HCT116 (cell line): ENCODE data around the gene PSMB9. TPM values are rescaled to one million over a fixed set of nuclear protein-coding genes. Genes with fewer than 3 reads are reported as not detected.

Experiments used
- ATAC-seq: fragments of 200-7000 bp; cut with Tn5 transposase; 2 replicates; pipeline ENCODE4 v1.9.1; 2020; ENCODE audit warnings: mild to moderate bottlenecking, moderate library complexity
- BruUV-seq: library from RNA; stranded (reverse); fragments of 400-500 nt; replicated peaks from 2 replicates; lab custom pipeline; 2021; lab: Mats Ljungman, UMichigan
- CTCF ChIA-PET: fragments of 300-600 bp; sonication (Branson Sonifier 250); formaldehyde crosslinking; loops from one replicate; lab custom pipeline; 2021; ENCODE audit warnings: antibody characterized with exemption; lab: Charles Lee
- POLR2A ChIA-PET: fragments of 300-600, 350-600 bp; sonication (Branson Sonifier 250); formaldehyde crosslinking; loops from one replicate; lab custom pipeline; 2021; ENCODE audit warnings: antibody characterized with exemption; lab: Charles Lee
- RAD21 ChIA-PET, 2 experiments: fragments of 300-600 bp; sonication (Branson Sonifier 250); formaldehyde crosslinking; loops; one replicate each; lab custom pipeline; 2023; ENCODE audit warnings: low total read pairs in 2 of 2; ENCODE audit not compliant: uncharacterized antibody in 2 of 2, unreplicated experiment in 2 of 2, low non-redundant PET in 1 of 2; lab: Charles Lee
- DNase-seq: peaks from one replicate; pipeline ENCODE4 v3.0.0-alpha.2; 2010; ENCODE audit warnings: low read depth, low spot score
- H2AFZ ChIP-seq: fragments of 200-600 bp; shearing (Covaris generic), sonication (generic); 2 replicates; pipeline ENCODE4 v1.6.1; 2017; ENCODE audit warnings: low read depth, mixed run types, mixed read lengths, antibody characterized with exemption, low read length; ENCODE audit not compliant: poor library complexity, severe bottlenecking
- H3K27ac ChIP-seq: 2 replicates; pipeline ENCODE4 v1.5.1; 2012; ENCODE audit warnings: low read depth, low read length
- H3K27me3 ChIP-seq: fragments of 200-600 bp; sonication (generic); 2 replicates; pipeline ENCODE4 v1.6.1; 2016; ENCODE audit warnings: mixed run types, low read length, mixed read lengths; ENCODE audit not compliant: insufficient read depth
- H3K36me3 ChIP-seq, 2 experiments: fragments of 200-500 bp in 1 of 2; fragments of 200-600 bp in 1 of 2; sonication (Bioruptor generic) in 1 of 2; sonication (generic) in 1 of 2; 2 replicates each; pipeline versions ENCODE4 v1.5.1 to v1.6.1; 2014 to 2016; ENCODE audit warnings: low read length in 2 of 2, inconsistent platforms in 1 of 2, mixed read lengths in 1 of 2, mixed run types in 1 of 2; ENCODE audit not compliant: insufficient read depth in 2 of 2, control insufficient read depth in 1 of 2
- H3K4me1 ChIP-seq, 2 experiments: fragments of 200-600 bp in 1 of 2; sonication (generic) in 1 of 2; 2 replicates each; pipeline versions ENCODE4 v1.5.1 to v1.6.1; 2012 to 2017; ENCODE audit warnings: low read length in 2 of 2, inconsistent platforms in 1 of 2, mild to moderate bottlenecking in 1 of 2, mixed read lengths in 1 of 2, mixed run types in 1 of 2, moderate library complexity in 1 of 2; ENCODE audit not compliant: insufficient read depth in 2 of 2, control insufficient read depth in 1 of 2
- H3K4me2 ChIP-seq: fragments of 200-600 bp; sonication (generic); 2 replicates; pipeline ENCODE4 v1.6.1; 2017; ENCODE audit warnings: mixed run types, low read length, mixed read lengths
- H3K4me3 ChIP-seq, 2 experiments: fragments of 200-600 bp in 1 of 2; sonication (generic) in 1 of 2; replicated peaks in 1 of 2; 2 replicates each; pipeline ENCODE4 v1.5.1; 2011 to 2016; ENCODE audit warnings: low read length in 2 of 2, control low read depth in 1 of 2, low read depth in 1 of 2, mild to moderate bottlenecking in 1 of 2, mixed read lengths in 1 of 2, mixed run types in 1 of 2
- H3K79me2 ChIP-seq: fragments of 200-600 bp; sonication (generic); 2 replicates; pipeline ENCODE4 v1.6.1; 2017; ENCODE audit warnings: mild to moderate bottlenecking, mixed run types, low read length, moderate library complexity, mixed read lengths; ENCODE audit not compliant: insufficient read depth
- H3K9ac ChIP-seq: fragments of 200-600 bp; sonication (generic); 2 replicates; pipeline ENCODE4 v1.6.1; 2016; ENCODE audit warnings: low read length, mixed read lengths
- H3K9me2 ChIP-seq: fragments of 200-600 bp; sonication (generic), shearing (Covaris generic); 2 replicates; pipeline ENCODE4 v1.6.1; 2017; ENCODE audit warnings: mixed run types, mild to moderate bottlenecking, moderate library complexity; ENCODE audit not compliant: insufficient read depth
- H3K9me3 ChIP-seq, 2 experiments: fragments of 200-500 bp in 1 of 2; fragments of 200-600 bp in 1 of 2; sonication (Bioruptor generic) in 1 of 2; sonication (generic) in 1 of 2; 2 replicates each; pipeline ENCODE4 v1.6.1; 2014 to 2017; ENCODE audit warnings: low read length in 2 of 2, mixed read lengths in 2 of 2, inconsistent platforms in 1 of 2, low read depth in 1 of 2, mild to moderate bottlenecking in 1 of 2, mixed run types in 1 of 2, moderate library complexity in 1 of 2; ENCODE audit not compliant: control insufficient read depth in 1 of 2, insufficient read depth in 1 of 2
- H4K20me1 ChIP-seq: fragments of 200-600 bp; sonication (generic), shearing (Covaris generic); 2 replicates; pipeline ENCODE4 v1.6.1; 2017; ENCODE audit warnings: mixed run types, mild to moderate bottlenecking, moderate library complexity; ENCODE audit not compliant: insufficient read depth
- ELF1 ChIP-seq: IDR thresholded peaks from 2 replicates; pipeline ENCODE4 v1.6.1; 2012; ENCODE audit warnings: low read depth, borderline replicate concordance
- FOSL1 ChIP-seq: IDR thresholded peaks from 2 replicates; pipeline ENCODE4 v1.6.1; 2012; ENCODE audit warnings: low read depth
- JUND ChIP-seq: IDR thresholded peaks from 2 replicates; pipeline ENCODE4 v1.6.1; 2012
- POLR2AphosphoS5 ChIP-seq: IDR thresholded peaks from 2 replicates; pipeline ENCODE4 v1.6.1; 2011; ENCODE audit warnings: mild to moderate bottlenecking, low read depth, low read length, moderate library complexity
- RAD21 ChIP-seq: IDR thresholded peaks from 2 replicates; pipeline ENCODE4 v1.6.1; 2012; ENCODE audit warnings: low read depth, mild to moderate bottlenecking
- SP1 ChIP-seq: IDR thresholded peaks from 2 replicates; pipeline ENCODE4 v1.6.1; 2012; ENCODE audit warnings: low read depth
- TCF7L2 ChIP-seq: IDR thresholded peaks from 2 replicates; pipeline ENCODE4 v1.7.0; 2011; ENCODE audit warnings: borderline replicate concordance, inconsistent platforms; ENCODE audit not compliant: insufficient read depth, insufficient read length; ENCODE audit errors: extremely low read depth
- YY1 ChIP-seq: IDR thresholded peaks from 2 replicates; pipeline ENCODE4 v1.6.1; 2011; ENCODE audit warnings: low read length, low read depth, moderate library complexity, mild to moderate bottlenecking; ENCODE audit not compliant: insufficient replicate concordance; ENCODE audit errors: extremely low read depth
- intact Hi-C: fragments of 100-400 bp; cut with micrococcal nuclease; formaldehyde crosslinking; loops from 2 replicates; pipeline ENCODE4 v1.10.0; 2022
- total RNA-seq: library from RNA; stranded (reverse); gene quantifications from one replicate; pipeline ENCODE4 v1.2.1, GENCODE V29; 2021; ENCODE audit not compliant: unreplicated experiment
- TF ChIP-seq, protein P1 (sequence below): IDR thresholded peaks from 2 replicates; pipeline ENCODE4 v1.6.1; 2012; ENCODE audit warnings: low read depth
- TF ChIP-seq, protein P2 (sequence below), 3 experiments: fragments of 200-600 bp in 1 of 3; sonication (generic) in 1 of 3; IDR thresholded peaks in 2 of 3; conservative IDR thresholded peaks in 1 of 3; 2 replicates each; pipeline ENCODE4 v1.5.1; 2012 to 2017; ENCODE audit warnings: low read depth in 2 of 3, low read length in 2 of 3, antibody characterized with exemption in 1 of 3, borderline replicate concordance in 1 of 3, control low read depth in 1 of 3, mild to moderate bottlenecking in 1 of 3, mixed read lengths in 1 of 3, mixed run types in 1 of 3, moderate library complexity in 1 of 3; ENCODE audit not compliant: insufficient read depth in 1 of 3

PSMB9 gene
- total RNA-seq, 1 experiment from 2014 or later, result 8.1 TPM

DNA sequence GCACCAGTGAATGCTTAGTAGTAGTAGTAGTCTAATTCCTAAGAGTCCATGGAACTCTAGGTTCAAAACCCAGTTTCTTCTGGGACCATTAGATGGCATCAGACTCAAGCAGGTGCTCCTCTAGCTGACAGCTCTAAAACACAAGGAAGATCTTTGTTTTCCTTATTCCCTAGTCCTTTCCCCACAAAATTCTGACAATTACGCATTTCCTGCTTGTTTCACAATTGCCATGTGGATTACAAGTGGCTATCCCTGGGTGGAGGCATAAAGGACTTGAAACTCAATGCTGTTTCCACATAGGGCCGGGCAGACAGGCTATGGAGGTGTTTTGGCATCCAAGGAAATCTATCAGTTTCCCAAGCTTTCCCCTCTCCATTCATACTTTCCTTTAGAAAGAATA, 28.0 kb upstream of the PSMB9 start:
- CTCF ChIA-PET, result interaction anchor here (0.7 to 6.3 kb wide), 12 partner anchors 13 to 158 kb away, joined by 3 to 55 read pairs (median 4); partner anchors contain the start of genes HLA-DMA, PSMB9, TAP1 and TAP2
- Histone ChIP-seq H3K27ac (no peak overlapping the region), H3K36me3 (peaks cover 8 to 12% of the 10 kb centered on the region in 2 experiments; a peak in 2 of 4 replicates), H3K9me2 (no peaks in the 10 kb centered on the region), H3K4me1 (no peaks in the 10 kb centered on the region), H2AFZ (no peak overlapping the region), H3K9ac (no peak overlapping the region), H4K20me1 (no peaks in the 10 kb centered on the region), H3K79me2 (no peaks in the 10 kb centered on the region), H3K9me3 (no peaks in the 10 kb centered on the region), H3K27me3 (no peaks in the 10 kb centered on the region), H3K4me3 (no peak overlapping the region), H3K4me2 (no peak overlapping the region)
- DNase-seq (no peak), ATAC-seq (peak; percentile 52)
- intact Hi-C loops, result loop anchor here (1.0 kb wide), 1 partner anchor 42 kb away; no protein-coding TSS in a partner anchor
- POLR2A ChIA-PET, result interaction anchor here (1.3 kb wide), 1 partner anchor 9 kb away, joined by 3 read pairs; the partner anchor contains the start of gene HLA-DOB
- RAD21 ChIA-PET, result interaction anchor here (0.8 to 1.5 kb wide), 3 partner anchors 12 to 42 kb away, joined by 3 to 6 read pairs (median 3); partner anchors contain the start of gene TAP2 (in 1 of the 2)
- BruUV-seq, result no TSS peak
- TF ChIP-seq FOSL1 (no peak), YY1 (no peak), JUND (no peak), SP1 (no peak), ELF1 (no peak), POLR2AphosphoS5 (no peak), TCF7L2 (no peak), RAD21 (peak; percentile 71)
- TF ChIP-seq, protein P1, sequence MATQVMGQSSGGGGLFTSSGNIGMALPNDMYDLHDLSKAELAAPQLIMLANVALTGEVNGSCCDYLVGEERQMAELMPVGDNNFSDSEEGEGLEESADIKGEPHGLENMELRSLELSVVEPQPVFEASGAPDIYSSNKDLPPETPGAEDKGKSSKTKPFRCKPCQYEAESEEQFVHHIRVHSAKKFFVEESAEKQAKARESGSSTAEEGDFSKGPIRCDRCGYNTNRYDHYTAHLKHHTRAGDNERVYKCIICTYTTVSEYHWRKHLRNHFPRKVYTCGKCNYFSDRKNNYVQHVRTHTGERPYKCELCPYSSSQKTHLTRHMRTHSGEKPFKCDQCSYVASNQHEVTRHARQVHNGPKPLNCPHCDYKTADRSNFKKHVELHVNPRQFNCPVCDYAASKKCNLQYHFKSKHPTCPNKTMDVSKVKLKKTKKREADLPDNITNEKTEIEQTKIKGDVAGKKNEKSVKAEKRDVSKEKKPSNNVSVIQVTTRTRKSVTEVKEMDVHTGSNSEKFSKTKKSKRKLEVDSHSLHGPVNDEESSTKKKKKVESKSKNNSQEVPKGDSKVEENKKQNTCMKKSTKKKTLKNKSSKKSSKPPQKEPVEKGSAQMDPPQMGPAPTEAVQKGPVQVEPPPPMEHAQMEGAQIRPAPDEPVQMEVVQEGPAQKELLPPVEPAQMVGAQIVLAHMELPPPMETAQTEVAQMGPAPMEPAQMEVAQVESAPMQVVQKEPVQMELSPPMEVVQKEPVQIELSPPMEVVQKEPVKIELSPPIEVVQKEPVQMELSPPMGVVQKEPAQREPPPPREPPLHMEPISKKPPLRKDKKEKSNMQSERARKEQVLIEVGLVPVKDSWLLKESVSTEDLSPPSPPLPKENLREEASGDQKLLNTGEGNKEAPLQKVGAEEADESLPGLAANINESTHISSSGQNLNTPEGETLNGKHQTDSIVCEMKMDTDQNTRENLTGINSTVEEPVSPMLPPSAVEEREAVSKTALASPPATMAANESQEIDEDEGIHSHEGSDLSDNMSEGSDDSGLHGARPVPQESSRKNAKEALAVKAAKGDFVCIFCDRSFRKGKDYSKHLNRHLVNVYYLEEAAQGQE, result no peak
- TF ChIP-seq, protein P2, sequence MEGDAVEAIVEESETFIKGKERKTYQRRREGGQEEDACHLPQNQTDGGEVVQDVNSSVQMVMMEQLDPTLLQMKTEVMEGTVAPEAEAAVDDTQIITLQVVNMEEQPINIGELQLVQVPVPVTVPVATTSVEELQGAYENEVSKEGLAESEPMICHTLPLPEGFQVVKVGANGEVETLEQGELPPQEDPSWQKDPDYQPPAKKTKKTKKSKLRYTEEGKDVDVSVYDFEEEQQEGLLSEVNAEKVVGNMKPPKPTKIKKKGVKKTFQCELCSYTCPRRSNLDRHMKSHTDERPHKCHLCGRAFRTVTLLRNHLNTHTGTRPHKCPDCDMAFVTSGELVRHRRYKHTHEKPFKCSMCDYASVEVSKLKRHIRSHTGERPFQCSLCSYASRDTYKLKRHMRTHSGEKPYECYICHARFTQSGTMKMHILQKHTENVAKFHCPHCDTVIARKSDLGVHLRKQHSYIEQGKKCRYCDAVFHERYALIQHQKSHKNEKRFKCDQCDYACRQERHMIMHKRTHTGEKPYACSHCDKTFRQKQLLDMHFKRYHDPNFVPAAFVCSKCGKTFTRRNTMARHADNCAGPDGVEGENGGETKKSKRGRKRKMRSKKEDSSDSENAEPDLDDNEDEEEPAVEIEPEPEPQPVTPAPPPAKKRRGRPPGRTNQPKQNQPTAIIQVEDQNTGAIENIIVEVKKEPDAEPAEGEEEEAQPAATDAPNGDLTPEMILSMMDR (IDR thresholded peaks at IDR 0.05 in 2 of 3, conservative IDR thresholded peaks at IDR 0.05 in 1 of 3; ENCODE audit: borderline replicate concordance in 1 of 3, insufficient read depth in 1 of 3, low read depth in 2 of 3, low read length in 2 of 3), result peak; percentile 27 to 44 (median 34); a peak in 4 of 6 replicates
